Measurements from ENCODE around the gene BATF3.
A peak's percentile ranks its signal among the peaks of the same experiment; 100 is the strongest.

Gene BATF3

DNA sequence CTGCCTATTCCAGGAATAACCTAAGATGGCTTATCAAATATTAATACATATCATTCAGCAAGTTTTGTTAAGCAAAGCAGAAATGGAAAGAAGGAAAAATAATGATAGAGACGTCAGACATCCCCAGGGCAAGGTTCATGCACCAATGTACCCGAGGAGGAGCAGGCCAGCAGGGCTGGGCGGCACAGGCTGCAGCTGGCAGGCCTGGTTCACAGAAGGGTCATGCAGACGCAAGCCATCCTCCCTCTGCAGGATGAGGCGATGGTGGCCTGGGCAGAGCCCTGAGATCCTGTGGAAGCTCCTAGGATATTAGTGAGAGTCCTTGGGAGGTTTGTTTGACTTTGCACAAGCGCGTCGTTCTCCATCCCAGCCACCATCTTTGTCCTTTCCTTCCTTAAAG, 30.0 kb downstream of the BATF3 start:
- Histone ChIP-seq H3K4me2 (ENCODE audit: low read length) (no peak overlapping the region), H3K27ac (ENCODE audit: low read depth, low read length, poor library complexity, severe bottlenecking) (no peak overlapping the region), H4K20me1 (ENCODE audit: insufficient read depth, low read length) (no peaks in the 10 kb centered on the region), H3F3A (ENCODE audit: insufficient read depth, low read length) (no peaks in the 10 kb centered on the region), H3K27me3 (ENCODE audit: insufficient read depth, low read length) (no peaks in the 10 kb centered on the region; the same call in 1 of the 2 replicates), H3K4me3 (ENCODE audit: low read depth, low read length, poor library complexity, severe bottlenecking) (no peak overlapping the region), H3K4me1 (ENCODE audit: insufficient read depth, low read length, severe bottlenecking) (peaks cover 4% of the 10 kb centered on the region), H3K79me2 (ENCODE audit: insufficient read depth, low read length) (no peaks in the 10 kb centered on the region), H3K36me3 (ENCODE audit: insufficient read depth, low read length) (no peaks in the 10 kb centered on the region), H2AFZ (ENCODE audit: low read length) (no peak overlapping the region), H3K9me2 (ENCODE audit: low read depth, low read length) (no peaks in the 10 kb centered on the region), H3K9me3 (ENCODE audit: low read length) (no peaks in the 10 kb centered on the region), H3K9ac (ENCODE audit: low read length) (no peak overlapping the region)
- TF ChIP-seq, protein P1, sequence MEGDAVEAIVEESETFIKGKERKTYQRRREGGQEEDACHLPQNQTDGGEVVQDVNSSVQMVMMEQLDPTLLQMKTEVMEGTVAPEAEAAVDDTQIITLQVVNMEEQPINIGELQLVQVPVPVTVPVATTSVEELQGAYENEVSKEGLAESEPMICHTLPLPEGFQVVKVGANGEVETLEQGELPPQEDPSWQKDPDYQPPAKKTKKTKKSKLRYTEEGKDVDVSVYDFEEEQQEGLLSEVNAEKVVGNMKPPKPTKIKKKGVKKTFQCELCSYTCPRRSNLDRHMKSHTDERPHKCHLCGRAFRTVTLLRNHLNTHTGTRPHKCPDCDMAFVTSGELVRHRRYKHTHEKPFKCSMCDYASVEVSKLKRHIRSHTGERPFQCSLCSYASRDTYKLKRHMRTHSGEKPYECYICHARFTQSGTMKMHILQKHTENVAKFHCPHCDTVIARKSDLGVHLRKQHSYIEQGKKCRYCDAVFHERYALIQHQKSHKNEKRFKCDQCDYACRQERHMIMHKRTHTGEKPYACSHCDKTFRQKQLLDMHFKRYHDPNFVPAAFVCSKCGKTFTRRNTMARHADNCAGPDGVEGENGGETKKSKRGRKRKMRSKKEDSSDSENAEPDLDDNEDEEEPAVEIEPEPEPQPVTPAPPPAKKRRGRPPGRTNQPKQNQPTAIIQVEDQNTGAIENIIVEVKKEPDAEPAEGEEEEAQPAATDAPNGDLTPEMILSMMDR (IDR thresholded peaks at IDR 0.05; ENCODE audit: low read length) = no peak
- no peak for TF ChIP-seq EZH2 (IDR thresholded peaks at IDR 0.05; ENCODE audit: borderline replicate concordance, low read length)

DNA sequence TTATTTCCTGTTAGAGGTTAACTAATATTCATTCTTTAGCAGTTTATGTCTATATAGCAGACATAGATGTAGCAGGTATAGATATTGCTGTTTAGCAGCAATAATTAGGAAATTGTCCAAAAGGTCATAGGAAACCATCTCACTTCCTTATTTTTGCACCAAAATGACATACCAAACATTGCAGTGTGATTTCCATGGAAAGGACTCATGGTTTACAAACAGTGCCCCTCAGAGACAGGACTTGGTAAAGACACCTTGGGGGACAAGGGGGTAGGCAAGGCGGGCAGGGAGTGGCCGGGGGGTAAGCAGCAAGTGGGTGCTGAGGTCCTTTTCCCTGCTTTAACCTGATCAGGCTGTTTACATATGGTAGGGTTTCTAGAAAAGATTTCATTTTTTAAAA, 30.5 kb downstream of the BATF3 start:
- Histone ChIP-seq H3K36me3 (ENCODE audit: insufficient read depth, low read length) (no peaks in the 10 kb centered on the region), H3K4me1 (ENCODE audit: insufficient read depth, low read length, severe bottlenecking) (peaks cover 4% of the 10 kb centered on the region), H3K27me3 (ENCODE audit: insufficient read depth, low read length) (no peaks in the 10 kb centered on the region; the same call in 1 of the 2 replicates), H3K4me2 (ENCODE audit: low read length) (no peak overlapping the region), H3K79me2 (ENCODE audit: insufficient read depth, low read length) (no peaks in the 10 kb centered on the region), H4K20me1 (ENCODE audit: insufficient read depth, low read length) (no peaks in the 10 kb centered on the region), H3F3A (ENCODE audit: insufficient read depth, low read length) (no peaks in the 10 kb centered on the region), H3K9me2 (ENCODE audit: low read depth, low read length) (no peaks in the 10 kb centered on the region), H3K4me3 (ENCODE audit: low read depth, low read length, poor library complexity, severe bottlenecking) (no peak overlapping the region), H3K27ac (ENCODE audit: low read depth, low read length, poor library complexity, severe bottlenecking) (no peak overlapping the region), H3K9me3 (ENCODE audit: low read length) (no peaks in the 10 kb centered on the region), H2AFZ (ENCODE audit: low read length) (no peak overlapping the region), H3K9ac (ENCODE audit: low read length) (no peak overlapping the region)
- TF ChIP-seq, protein P1 (IDR thresholded peaks at IDR 0.05; ENCODE audit: low read length) = peak; percentile 56; the same call in 1 of the 2 replicates
- TF ChIP-seq EZH2 (IDR thresholded peaks at IDR 0.05; ENCODE audit: borderline replicate concordance, low read length) = no peak

DNA sequence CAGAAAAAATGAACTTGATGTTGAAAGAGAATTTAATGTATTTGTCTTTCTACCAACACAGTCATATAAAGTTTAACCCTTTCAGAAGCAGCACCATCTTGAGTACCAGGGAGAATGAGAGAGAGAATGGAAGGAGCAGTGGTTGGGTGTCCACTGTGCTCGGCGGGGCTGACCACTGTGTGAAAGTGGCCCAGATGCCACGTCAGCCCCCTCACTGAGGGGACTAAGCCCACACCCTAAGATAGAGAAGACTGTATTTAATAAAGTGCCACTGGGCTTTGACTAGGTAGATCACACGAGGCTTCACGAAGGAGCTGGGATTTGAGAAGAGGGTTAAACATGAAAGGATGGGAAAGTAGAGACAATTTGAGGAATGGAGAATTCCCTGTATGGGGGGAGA, 31.2 kb downstream of the BATF3 start:
- no peaks in the 10 kb centered on the region; the same call in 1 of the 2 replicates for H3K27me3 ChIP-seq (ENCODE audit: insufficient read depth, low read length)
- TF ChIP-seq, protein P1 (IDR thresholded peaks at IDR 0.05; ENCODE audit: low read length) = no peak
- TF ChIP-seq EZH2 (IDR thresholded peaks at IDR 0.05; ENCODE audit: borderline replicate concordance, low read length) = no peak
- H3K9me2 ChIP-seq (ENCODE audit: low read depth, low read length) = no peaks in the 10 kb centered on the region
- no peaks in the 10 kb centered on the region for H3K36me3 ChIP-seq (ENCODE audit: insufficient read depth, low read length)
- H3K79me2 ChIP-seq (ENCODE audit: insufficient read depth, low read length) = no peaks in the 10 kb centered on the region
- no peaks in the 10 kb centered on the region for H4K20me1 ChIP-seq (ENCODE audit: insufficient read depth, low read length)
- H3K27ac ChIP-seq (ENCODE audit: low read depth, low read length, poor library complexity, severe bottlenecking) = no peak overlapping the region
- no peak overlapping the region for H2AFZ ChIP-seq (ENCODE audit: low read length)
- no peaks in the 10 kb centered on the region for H3F3A ChIP-seq (ENCODE audit: insufficient read depth, low read length)
- H3K4me2 ChIP-seq (ENCODE audit: low read length) = no peak overlapping the region
- no peak overlapping the region for H3K9ac ChIP-seq (ENCODE audit: low read length)
- peaks cover 4% of the 10 kb centered on the region for H3K4me1 ChIP-seq (ENCODE audit: insufficient read depth, low read length, severe bottlenecking)
- no peak overlapping the region for H3K4me3 ChIP-seq (ENCODE audit: low read depth, low read length, poor library complexity, severe bottlenecking)
- H3K9me3 ChIP-seq (ENCODE audit: low read length) = no peaks in the 10 kb centered on the region
